GM21360 (cell line): ENCODE data around the gene LINGO3.

Experiments
- ATAC-seq: cut with Tn5 transposase; IDR thresholded peaks from one replicate; pipeline ENCODE4 v1.9.1; 2021; ENCODE audit warnings: mild to moderate bottlenecking, moderate library complexity; ENCODE audit not compliant: unreplicated experiment

The LINGO3 gene

DNA sequence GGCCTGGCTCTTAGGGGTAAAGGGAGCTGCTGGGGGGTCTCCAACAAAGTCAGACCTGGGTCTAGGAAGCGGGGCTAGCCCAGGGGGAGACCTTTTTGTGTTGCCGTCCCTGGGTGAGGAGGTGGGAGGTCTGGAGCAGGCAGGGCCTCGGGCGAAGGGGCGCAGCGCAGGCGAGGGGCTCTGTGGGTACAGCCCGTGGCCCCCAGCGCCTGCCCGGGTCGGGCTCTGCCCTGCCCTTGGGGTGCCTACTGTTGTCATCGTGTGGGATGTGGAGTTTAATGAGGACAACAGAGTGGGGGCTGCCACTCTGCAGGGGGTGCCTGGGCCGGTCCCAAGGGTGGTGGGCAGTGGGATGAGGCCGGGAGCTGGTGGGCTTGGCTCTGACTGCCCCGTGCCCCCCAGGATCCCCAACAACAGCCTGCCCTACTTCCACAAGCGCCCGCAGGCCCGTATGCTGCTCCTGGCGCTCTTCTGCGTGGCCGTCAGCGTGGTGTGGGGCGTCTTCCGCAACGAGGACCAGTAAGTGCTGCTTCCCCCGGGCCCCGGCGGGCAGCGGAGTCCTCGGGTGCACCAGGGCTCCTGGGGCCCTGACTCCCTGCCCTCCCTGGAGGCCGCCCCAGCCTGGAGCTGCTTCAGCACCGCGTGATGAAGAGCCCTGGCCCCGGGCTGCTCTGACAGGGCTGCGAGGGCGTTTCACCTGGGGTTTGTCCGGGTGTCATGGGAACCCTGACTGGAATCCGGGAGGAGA, 32.7 kb upstream of the LINGO3 start:
- no peak for ATAC-seq

DNA sequence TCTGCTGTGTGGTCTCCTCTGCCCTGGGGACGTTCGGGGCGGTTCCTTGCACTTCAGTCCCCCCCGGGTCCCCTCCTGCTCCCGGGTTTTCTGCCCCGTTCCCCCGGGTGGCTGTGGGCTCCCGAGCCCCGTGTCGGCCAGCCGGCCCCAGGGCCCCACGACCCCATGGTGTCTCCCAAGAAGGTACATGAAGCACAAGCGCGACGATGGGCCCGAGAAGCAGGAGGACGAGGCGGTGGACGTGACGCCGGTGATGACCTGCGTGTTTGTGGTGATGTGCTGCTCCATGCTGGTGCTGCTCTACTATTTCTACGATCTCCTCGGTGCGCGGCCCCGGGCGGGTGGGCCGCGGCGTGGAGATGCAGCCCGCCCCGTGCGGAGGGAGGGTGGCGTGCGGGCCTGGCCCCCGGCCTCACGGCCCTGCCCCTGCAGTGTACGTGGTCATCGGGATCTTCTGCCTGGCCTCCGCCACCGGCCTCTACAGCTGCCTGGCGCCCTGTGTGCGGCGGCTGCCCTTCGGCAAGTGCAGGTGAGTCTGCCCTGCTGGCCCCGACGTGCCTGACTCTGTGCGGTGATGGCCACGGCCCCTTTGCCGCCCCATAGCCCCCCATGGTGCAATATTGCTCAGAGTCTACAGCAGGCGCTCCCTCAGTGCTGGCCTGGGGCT, 31.8 kb upstream of the LINGO3 start:
- ATAC-seq = no peak

DNA sequence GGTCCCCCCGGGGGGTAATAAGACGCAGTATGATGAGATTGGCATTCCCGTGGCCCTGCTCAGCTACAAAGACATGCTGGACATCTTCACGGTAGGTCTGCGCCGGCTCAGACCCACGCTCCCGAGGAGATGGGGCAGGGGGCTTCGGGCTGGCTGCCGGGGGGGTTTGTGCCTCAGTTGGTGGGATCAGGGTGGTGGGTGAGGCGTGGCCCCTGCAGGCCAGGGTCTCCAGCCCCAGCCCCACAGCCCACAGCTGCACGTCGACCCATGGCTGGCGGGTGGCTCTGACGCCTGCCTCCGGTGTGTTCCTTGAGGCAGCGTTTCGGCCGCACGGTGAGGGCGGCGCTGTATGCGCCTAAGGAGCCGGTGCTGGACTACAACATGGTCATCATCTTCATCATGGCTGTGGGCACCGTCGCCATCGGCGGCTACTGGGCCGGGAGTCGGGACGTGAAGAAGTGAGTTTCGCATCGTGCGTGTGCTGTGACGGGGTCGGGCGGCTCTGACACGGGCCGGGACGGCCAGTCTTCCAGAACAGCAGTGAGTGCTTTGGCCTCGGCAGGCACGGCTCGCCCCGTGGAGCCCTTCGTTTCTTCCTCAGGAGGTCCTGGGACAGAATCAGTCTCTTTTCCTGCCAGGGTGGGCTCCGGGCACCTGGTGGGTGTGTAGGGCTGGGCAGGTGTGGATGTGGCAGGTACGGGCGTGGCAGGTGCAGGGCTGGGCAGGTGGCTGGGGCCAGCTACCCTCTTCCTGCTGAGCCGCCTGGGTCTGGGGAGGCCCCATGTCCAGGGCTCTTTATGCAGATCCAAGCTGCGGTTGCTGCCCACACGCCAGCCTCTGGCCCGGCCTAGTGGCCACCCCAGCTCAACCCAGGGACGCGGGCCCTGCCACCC, 31.0 kb upstream of the LINGO3 start:
- ATAC-seq = no peak

DNA sequence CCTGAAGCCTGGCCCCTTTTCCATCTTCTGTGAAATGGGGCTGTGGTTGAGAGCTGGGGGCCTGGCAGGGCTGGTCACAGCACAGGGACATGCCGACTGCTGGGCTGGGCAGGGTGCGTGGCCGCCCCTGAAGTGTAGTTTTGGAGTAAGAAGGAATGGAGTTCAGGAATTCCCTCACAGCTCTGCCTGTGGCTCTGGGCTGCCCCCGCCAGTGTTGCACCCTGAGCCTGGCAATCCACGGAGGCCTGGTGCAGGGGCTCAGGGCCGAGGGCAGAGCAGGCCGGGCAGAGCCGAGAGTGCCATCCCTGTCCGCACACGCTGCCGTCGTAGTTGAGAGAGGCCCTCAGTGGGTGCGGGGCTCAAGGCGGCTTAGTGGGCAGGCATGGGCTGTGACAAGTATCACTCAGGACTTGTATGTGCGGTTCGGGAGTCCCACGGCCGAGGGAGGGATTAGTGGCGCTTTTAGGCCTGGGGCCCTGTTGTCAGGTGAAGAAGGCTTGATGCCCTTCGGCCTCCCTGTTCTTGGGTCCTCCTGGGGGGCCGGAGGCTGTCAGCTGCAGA, 30.2 kb upstream of the LINGO3 start:
- ATAC-seq = no peak

DNA sequence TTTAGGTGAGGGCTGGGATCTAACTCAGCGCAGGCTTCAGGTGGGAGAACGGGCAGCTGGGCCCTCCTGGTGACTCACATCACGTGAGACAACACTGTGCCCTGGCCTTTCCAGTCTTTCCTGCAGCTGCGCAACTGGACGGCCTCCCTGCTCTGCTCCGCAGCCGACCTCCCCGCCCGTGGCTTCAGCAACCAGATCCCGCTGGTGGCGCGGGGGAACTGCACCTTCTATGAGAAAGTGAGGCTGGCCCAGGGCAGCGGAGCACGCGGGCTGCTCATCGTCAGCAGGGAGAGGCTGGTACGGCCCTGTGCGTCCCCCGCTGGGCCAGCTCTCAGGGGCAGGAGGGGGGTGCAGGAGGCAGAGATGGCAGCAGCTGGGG, 29.4 kb upstream of the LINGO3 start:
- ATAC-seq = no peak

DNA sequence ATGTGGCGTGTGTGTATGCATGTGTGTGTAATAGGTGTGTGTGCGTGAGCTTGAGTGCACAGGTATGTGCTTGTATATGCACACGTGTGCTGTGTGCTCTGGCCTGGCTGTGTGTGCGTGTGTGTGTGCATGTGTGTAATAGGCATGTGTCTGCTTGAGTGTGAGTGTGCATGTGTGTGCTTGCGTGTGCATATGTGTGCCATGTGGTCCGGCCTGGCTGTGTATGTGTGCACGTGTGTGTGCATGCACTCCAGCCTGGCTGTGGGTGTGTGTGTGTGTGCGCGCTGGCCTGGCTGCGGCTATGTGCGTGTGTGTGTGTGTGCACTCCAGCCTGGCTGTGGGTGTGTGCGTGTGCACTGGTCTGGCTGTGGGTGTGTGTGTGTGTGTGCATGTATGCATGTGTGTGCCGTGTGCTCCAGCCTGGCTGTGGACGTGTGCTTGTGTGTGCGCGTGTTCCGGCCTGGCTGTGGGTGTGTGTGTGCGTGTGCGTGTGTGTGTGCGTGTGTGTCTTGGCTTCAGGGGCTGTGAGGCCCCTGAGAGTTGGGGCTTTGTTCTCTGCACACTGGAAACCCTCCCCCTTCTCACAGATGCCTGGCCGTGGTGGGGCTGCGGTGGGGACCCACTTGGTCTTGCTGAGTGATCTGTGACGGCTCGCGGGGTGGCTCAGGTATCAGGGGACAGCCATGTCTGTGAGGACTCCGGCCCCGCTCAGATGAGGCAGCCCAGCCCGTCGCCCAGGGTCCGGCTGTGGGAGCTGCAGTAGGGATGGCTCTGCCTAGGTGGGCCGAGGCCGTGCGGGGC, 28.8 kb upstream of the LINGO3 start:
- no peak for ATAC-seq

DNA sequence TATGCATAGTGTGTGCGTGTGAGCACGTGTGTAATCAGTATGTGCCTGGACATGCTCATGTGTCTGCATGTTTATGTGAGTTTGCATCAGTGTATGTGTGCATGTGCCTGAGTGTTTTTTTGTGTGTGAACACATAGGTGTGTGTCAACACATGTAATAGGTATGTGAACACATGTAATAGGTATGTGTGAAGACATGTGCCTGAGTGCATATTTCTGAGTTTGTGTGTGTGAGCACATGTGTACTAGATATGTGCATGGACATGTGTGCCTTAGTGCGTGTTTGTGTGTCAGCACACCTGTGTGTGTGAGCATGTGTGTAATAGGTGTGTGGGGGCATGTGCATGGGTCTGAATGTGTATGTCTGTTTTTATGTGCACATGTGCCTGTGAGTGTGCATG, 27.9 kb upstream of the LINGO3 start:
- no peak for ATAC-seq

DNA sequence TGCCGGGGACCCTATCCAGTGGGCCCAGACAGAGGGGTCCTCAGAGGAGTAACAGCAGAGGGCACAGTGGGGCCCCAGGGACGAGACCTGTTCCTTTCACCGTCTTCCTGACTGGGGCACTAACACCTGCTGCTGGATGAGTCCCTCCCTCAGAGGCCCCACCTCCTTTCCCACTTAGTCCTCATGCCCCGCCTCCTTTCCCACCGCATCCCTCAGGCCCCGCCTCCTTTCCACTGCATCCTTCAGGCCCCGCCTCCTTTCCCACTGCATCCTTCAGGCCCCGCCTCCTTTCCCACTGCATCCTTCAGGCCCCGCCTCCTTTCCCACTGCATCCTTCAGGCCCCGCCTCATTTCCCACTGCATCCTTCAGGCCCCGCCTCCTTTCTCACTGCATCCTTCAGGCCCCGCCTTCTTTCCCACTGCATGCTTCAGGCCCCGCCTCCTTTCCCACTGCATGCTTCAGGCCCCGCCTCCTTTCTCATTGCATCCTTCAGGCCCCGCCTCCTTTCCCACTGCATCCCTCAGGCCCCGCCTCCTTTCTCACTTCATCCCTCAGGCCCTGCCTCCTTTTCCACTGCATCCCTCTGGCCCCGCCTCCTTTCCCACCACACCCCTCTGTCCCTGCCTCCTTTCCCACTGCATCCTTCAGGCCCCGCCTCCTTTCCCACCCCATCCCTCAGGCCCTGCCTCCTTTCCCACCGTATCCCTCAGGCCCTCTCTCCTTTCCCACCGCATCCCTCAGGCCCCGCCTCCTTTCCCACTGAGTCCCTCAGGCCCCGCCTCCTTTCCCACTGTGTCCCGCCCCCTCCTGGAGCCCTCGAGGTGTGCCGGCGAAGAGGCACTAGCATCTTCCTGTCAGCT, 27.3 kb upstream of the LINGO3 start:
- ATAC-seq = no peak

DNA sequence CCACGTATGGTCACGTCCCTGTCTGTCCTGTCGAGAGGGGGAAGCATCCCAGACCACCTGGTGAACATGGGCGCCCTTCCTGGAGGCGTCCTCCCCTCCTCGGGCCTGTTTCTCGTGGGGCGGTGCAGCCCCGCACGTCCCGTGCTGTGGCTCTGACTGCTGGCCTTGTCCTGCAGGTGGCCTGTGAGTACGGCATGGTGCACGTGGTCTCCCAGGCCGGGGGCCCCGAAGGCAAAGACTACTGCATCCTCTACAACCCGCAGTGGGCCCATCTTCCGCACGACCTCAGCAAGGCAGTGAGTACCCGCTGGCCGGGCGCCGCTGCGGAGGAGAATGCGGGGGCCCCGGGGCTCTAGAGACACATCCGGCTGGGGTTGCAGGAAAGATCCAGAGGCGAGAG, 26.5 kb upstream of the LINGO3 start:
- no peak for ATAC-seq

DNA sequence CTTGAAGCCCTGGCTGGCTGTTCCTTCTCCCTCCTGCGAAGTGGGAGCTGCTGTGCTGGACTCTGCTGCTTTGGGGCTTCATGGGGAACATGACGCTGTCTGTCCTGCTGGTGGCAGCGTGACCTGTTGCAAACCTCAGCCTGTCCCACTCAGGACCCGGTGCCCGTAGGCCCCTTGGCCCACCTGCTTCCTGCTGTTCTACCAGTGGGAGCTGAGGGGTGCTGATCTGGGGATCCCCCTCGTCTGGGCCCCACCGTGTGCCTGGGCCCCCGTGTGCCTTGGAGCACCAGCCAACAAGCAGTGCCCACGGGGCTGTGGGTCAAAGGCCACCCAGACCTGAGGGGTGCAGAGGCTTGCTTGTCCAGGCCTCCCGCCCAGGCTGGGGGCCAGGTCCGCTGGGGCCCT, 25.9 kb upstream of the LINGO3 start:
- ATAC-seq = no peak

DNA sequence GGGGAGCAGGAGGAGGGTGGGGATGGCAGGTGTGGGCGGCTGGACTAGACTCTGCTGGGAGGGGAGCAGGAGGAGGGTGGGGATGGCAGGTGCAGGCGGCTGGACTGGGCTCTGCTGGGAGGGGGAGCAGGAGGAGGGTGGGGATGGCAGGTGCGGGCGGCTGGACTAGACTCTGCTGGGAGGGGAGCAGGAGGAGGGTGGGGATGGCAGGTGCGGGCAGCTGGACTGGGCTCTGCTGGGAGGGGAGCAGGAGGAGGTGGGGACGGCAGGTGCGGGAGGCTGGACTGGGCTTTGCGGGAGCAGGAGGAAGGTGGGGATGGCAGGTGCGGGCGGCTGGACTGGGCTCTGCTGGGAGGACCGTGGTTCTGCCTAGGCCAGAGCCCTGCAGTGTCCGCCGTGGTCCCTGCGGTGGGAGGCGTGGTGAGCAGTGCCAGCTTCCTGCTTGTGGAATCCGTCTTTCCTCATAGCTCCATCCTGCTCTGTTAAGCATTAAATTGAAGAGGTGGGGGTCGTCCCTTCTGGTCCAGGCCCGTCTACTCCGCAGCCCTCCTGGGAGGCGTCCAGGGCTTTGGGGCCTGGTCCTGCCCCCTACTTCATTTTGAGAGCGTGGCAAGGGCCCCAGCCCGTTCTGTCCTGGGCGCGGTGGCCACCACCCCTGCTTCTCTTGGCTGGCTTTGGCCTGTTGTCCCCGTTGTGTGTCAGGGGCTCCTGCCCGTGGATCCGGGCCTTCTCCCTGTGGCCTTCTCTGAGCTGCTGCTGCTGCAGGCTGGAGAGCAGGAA, 25.3 kb upstream of the LINGO3 start:
- ATAC-seq = no peak

DNA sequence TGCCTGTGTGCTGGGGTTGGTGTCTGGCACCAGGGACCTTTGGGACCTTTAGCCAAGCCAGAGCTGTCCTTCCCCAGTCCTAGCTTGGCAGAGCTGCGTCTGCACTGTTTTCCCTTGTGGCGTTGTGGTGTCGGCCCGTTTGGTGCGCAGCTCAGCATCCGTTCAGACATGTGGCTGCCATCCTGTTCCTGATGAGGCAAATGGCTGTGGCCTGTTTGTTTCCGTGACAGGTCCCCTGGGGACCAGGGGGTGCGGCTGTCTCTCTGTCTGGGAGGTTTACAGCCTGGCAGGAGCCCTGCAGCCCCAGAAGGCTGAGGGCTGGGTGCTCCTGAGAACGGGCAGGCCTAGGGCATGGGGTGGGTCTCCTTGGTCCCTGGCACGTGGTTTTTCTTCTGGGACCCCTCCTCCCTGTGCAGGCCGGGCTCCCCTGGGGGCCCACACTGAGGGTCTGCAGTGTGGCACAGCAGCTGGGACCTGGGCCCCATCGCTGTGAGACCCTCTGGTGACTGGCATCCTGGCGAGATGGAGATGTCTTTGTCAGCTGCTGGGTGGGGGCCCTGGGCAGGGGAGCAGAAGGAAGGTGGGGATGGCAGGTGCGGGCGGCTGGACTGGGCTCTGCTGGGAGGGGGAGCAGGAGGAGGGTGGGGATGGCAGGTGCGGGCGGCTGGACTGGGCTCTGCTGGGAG, 24.5 kb upstream of the LINGO3 start:
- ATAC-seq = no peak

DNA sequence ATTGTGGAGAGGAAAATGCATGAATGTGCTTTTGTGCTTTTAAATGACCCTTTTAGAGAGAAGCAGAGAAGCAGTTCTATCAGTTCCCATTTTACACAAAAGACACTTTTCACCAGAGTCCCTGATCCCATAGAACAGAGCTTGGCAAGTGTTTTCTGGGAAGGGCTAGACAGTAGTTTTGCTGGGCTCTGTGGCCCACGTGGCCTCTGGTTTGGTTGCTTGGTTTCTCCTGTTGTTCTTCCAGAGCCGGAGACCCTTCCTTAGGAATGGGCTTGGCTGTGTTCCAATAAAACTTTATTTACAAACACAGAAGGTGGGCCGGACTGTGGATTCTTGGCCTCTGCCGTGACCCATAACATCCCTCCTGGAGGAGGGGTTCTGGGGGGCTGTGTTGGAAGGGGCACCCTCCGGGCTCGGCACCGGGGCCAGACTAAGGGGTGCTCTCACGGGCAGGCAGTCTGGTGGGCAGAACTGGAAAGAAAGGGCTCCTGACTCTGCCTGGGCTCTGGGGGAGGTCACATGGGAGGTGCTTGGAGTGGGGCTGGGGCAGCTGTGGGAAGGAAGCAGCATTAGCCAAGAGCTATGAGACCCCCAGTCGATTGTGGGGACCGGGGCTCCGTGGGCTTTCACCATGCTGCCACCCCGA, 23.8 kb upstream of the LINGO3 start:
- ATAC-seq = no peak

DNA sequence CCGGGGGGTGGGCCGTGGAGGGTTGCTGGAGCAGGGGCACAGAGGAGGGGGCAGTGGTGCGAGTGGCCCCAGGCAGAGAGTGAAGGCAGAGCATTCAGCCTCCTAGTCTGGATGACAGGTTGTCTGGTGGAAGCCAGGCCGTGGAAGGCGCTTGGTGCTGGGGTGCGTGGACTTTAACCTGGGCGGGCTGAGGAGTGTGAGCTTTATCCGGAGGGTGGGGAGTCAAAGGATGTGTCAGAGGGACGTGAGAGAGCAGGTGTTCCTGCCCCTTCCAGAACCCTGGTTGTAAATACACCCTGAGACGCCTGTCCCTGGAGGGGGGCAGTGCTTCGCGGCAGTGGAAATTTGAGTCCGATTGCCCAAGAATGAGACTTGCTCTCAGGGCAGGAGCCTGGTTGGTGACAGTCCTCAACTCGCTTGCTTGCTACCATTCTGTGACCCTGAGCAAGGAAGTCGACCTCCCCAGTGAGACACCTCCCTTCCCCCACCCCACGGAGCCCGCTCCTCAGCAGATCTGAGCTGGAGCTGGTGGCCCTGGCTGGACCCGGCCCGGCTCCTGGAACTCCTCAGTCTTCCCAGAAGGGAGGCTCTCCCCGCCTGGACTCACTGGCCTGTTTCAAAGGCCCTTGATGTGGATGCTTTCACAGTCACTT, 22.8 kb upstream of the LINGO3 start:
- ATAC-seq = no peak

DNA sequence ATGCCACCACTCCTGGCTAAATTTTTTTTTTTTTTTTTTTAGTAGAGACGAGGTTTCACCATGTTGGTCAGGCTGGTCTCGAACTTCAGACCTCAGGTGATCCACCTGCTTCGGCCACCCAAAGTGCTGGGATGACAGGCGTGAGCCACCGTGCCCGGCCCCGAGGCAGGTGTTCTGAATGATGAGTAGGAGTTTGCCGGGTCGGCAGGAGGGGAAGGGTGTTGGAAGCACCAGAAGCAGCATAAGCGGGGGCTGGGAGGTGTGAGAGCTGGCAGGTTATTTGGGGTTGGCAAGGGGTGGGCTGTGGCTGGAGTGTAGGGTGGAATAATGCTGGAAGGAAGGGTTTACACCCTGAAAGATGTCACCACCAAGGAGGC, 22.3 kb upstream of the LINGO3 start:
- ATAC-seq = no peak

DNA sequence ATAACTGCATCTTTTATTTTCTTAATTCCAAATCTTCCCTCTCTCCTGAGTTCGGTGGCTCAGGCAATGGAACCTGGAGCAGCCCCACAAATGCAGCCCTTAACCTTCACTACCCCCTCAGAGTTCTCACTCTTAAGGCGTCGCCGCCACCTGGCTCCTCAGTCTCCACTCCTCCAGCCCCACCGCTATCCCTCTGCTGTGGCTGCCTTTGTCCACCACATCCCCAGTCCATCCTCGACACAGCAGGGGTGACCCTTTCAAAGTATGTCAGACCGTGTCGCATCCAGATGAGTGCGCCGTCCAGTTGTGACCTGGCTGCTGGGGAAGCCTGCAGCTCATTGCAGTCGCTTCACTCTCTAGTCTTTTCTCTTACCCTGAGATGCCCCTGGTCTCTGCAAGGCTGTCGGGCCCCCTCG, 21.6 kb upstream of the LINGO3 start:
- ATAC-seq = no peak

DNA sequence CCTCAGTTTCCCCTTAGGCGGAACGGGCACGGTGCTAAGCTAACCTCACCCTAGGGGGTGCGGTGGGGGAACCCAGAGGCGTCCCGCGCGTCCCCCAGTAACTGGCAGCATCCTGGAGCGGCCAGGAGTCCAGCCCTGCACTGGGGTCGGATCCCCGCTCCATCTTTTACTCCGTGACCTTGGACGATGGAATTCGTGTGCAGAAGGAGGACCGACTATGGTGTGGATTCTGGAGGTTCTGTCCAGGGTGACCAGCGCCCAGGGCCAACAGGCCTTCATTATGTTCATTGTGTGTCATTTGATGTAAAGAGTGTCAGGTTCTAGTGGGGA, 21.2 kb upstream of the LINGO3 start:
- no peak for ATAC-seq
